HG03558 (cell line): ENCODE data around the gene NFX1.

Experiments
- ATAC-seq: cut with Tn5 transposase; IDR thresholded peaks from one replicate; pipeline ENCODE4 v1.9.1; 2021; ENCODE audit warnings: moderate number of reproducible peaks; ENCODE audit not compliant: unreplicated experiment; ENCODE audit errors: extremely low read depth

NFX1 gene

GRCh38 chr9:33414889-33415500 is 124.7 kb downstream of the NFX1 start:
- ATAC-seq, result no peak

DNA sequence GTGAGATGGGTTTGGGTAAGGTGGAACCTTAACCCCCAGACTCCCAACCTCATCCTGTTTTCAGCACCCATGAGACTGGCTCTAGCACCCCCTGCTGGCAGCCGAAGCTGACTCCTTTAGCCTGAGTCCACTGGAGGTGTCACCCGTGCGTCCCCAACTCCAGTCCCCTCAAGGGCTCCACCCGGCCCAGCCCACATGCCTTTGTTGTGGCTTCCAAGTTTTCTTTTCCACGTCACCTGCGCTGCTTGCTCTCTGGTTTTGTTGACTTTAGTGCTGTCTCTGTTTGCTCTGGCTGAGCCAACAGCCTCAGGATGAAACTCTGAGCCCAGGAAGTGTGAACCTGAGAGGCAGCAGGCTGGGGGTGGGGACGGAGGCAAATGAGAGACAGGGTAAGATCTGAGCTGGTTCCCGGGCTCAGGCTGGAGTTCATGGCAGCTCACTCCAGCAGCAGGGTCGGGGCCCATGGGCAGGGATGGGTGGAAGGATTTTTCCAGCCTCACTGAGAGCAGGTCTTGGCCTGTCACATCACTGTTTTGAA is 125.3 kb downstream of the NFX1 start:
- no peak for ATAC-seq

DNA sequence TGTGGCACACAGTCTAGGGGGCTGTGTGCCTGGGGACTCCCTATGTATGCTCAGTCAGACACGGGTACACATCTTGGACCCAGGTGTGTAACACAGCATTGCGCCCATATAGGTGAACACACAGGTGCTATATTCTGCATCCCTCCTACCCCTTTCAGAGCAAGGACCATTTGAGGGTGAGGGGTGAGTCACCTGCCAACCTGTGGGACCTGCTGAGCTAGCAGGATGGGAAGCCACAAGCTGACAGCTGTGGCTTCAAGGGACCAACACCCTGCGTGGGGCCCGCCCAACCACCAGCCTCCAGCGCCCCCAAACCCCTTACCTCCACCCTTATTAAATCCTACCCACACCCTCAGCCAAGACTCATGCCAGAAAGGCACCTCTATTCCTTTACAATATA is 126.7 kb downstream of the NFX1 start:
- no peak for ATAC-seq

GRCh38 chr9:33418090-33418489 is 127.8 kb downstream of the NFX1 start:
- ATAC-seq, result no peak

DNA sequence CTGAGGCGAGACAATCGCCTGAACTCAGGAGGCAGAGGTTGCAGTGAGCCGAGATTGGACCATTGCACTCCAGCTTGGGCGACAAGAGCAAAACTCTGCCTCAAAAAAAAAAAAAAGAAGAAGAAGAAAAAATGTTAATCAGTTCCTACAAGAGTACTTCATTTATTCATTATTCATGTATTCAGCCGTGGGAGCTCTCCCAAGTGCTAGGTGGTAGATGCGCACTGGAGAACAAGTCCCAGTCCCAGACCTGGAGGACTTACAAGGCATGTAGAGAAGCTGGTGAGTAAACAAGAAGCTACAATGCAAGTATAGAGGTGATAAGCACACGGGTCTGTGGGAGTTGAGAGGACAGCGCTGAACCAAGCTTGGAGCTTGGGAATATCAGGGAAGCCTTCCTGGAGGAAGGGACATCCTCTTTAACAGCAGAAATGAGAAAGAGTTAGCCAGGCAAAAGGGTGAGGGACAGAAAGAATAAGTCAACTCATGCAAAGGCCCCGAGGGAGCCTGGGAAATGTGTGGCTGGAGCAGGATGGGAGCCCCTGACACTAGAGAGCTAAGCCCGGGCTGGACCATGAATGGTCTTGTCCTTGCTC is 129.5 kb downstream of the NFX1 start:
- no peak for ATAC-seq
